HG03175 (cell line): ENCODE data around the gene MYB.

Experiments
- ATAC-seq: cut with Tn5 transposase; IDR thresholded peaks from one replicate; pipeline ENCODE4 v1.9.1; 2021; ENCODE audit warnings: mild to moderate bottlenecking, moderate library complexity; ENCODE audit not compliant: unreplicated experiment

MYB gene

GRCh38 chr6:135219346-135219745, 38.2 kb downstream of the MYB start:
- no peak for ATAC-seq

- ATAC-seq: no peak
Observed at GRCh38 chr6:135221042-135221441, 39.9 kb downstream of the MYB start.

- no peak for ATAC-seq
Observed at GRCh38 chr6:135221505-135221904, 40.4 kb downstream of the MYB start.

GRCh38 chr6:135222623-135223022, 41.5 kb downstream of the MYB start:
- ATAC-seq: no peak

GRCh38 chr6:135224037-135224647, 43.0 kb downstream of the MYB start:
- ATAC-seq: no peak

- ATAC-seq: no peak
Observed at GRCh38 chr6:135225911-135226310, 44.8 kb downstream of the MYB start.

- ATAC-seq: peak; percentile 70
Observed at GRCh38 chr6:135226537-135226936, 45.4 kb downstream of the MYB start.

- no peak for ATAC-seq
Observed at GRCh38 chr6:135227349-135227748, 46.2 kb downstream of the MYB start.

GRCh38 chr6:135227758-135228157, 46.6 kb downstream of the MYB start:
- no peak for ATAC-seq

GRCh38 chr6:135228486-135228885, 47.4 kb downstream of the MYB start:
- peak; percentile 45 for ATAC-seq

GRCh38 chr6:135229996-135230395, 48.9 kb downstream of the MYB start:
- ATAC-seq: no peak

GRCh38 chr6:135230711-135231468, 49.8 kb downstream of the MYB start:
- ATAC-seq: no peak

- ATAC-seq: peak; percentile 36
Observed at GRCh38 chr6:135231469-135231844, 50.3 kb downstream of the MYB start.

- ATAC-seq: peak; percentile 65
Observed at GRCh38 chr6:135233686-135234491, 52.8 kb downstream of the MYB start.

GRCh38 chr6:135234492-135234780, 53.3 kb downstream of the MYB start:
- no peak for ATAC-seq

GRCh38 chr6:135235716-135236115, 54.6 kb downstream of the MYB start:
- ATAC-seq: no peak

GRCh38 chr6:135236319-135236718, 55.2 kb downstream of the MYB start:
- no peak for ATAC-seq

- ATAC-seq: no peak
Observed at GRCh38 chr6:135236732-135237131, 55.6 kb downstream of the MYB start.

GRCh38 chr6:135240711-135241110, 59.6 kb downstream of the MYB start:
- no peak for ATAC-seq

- ATAC-seq: no peak
Observed at GRCh38 chr6:135243871-135244796, 63.0 kb downstream of the MYB start.

- no peak for ATAC-seq
Observed at GRCh38 chr6:135244805-135245204, 63.7 kb downstream of the MYB start.
